GM23338 (cell line): ENCODE measurements around the gene PAM. TPM values are rescaled to one million over a fixed set of nuclear protein-coding genes. Genes with fewer than 3 reads are reported as not detected.

Experiments
- ATAC-seq: fragments of 200-7000 bp; cut with Tn5 transposase; 3 replicates; pipeline ENCODE4 v1.9.1; 2020
- DNase-seq: peaks from one replicate; pipeline ENCODE4 v3.0.0-alpha.2; 2015; ENCODE audit warnings: low spot score
- H2AFZ ChIP-seq: fragments of 200-600 bp; sonication (generic); 2 replicates; pipeline ENCODE4 v1.8.0; 2016; ENCODE audit warnings: antibody characterized with exemption, mild to moderate bottlenecking, moderate library complexity
- H3F3A ChIP-seq: fragments of 200-600 bp; sonication (generic); replicated peaks from 2 replicates; pipeline ENCODE4 v1.8.0; 2017; ENCODE audit warnings: antibody characterized with exemption, mixed run types, low read depth
- H3K27ac ChIP-seq: fragments of 200-600 bp; sonication (generic); 2 replicates; pipeline ENCODE4 v1.6.1; 2016; ENCODE audit warnings: low read depth
- H3K27me3 ChIP-seq: fragments of 200-600 bp; sonication (generic); 2 replicates; pipeline ENCODE4 v1.8.0; 2016; ENCODE audit warnings: mild to moderate bottlenecking, mixed run types, moderate library complexity; ENCODE audit not compliant: insufficient read depth
- H3K36me3 ChIP-seq: fragments of 200-600 bp; sonication (generic); 2 replicates; pipeline ENCODE4 v1.8.0; 2016; ENCODE audit warnings: mild to moderate bottlenecking; ENCODE audit not compliant: insufficient read depth
- H3K4me1 ChIP-seq: fragments of 200-600 bp; sonication (generic); 2 replicates; pipeline ENCODE4 v1.8.0; 2016; ENCODE audit warnings: mild to moderate bottlenecking, moderate library complexity; ENCODE audit not compliant: insufficient read depth
- H3K4me2 ChIP-seq: fragments of 200-600 bp; sonication (generic); 2 replicates; pipeline ENCODE4 v1.7.1; 2017; ENCODE audit warnings: mixed run types
- H3K4me3 ChIP-seq: fragments of 200-600 bp; sonication (generic); 2 replicates; pipeline ENCODE4 v1.6.1; 2016; ENCODE audit warnings: mixed run types
- H3K79me2 ChIP-seq: fragments of 200-600 bp; sonication (generic); replicated peaks from 2 replicates; pipeline ENCODE4 v1.8.0; 2017; ENCODE audit warnings: mild to moderate bottlenecking; ENCODE audit not compliant: insufficient read depth
- H3K9me2 ChIP-seq: fragments of 200-600 bp; sonication (generic); 2 replicates; pipeline ENCODE4 v1.8.0; 2017; ENCODE audit not compliant: insufficient read depth
- H4K20me1 ChIP-seq: fragments of 200-600 bp; sonication (generic); replicated peaks from 2 replicates; pipeline ENCODE4 v1.8.0; 2017; ENCODE audit warnings: mild to moderate bottlenecking; ENCODE audit not compliant: insufficient read depth
- H3K27ac Mint-ChIP-seq: 2 replicates; pipeline ENCODE4 v1.8.0; 2020; ENCODE audit warnings: inconsistent platforms, mild to moderate bottlenecking, moderate library complexity, mixed read lengths
- H3K27me3 Mint-ChIP-seq: 3 replicates; pipeline ENCODE4 v1.8.0; 2022; ENCODE audit warnings: low read depth, mild to moderate bottlenecking, moderate library complexity, mixed read lengths, inconsistent platforms; ENCODE audit not compliant: insufficient read depth, poor library complexity
- H3K36me3 Mint-ChIP-seq: 3 replicates; pipeline ENCODE4 v1.8.0; 2021; ENCODE audit warnings: low read depth, mild to moderate bottlenecking, inconsistent platforms, moderate library complexity, mixed read lengths
- H3K4me1 Mint-ChIP-seq: 3 replicates; pipeline ENCODE4 v1.8.0; 2020; ENCODE audit warnings: mild to moderate bottlenecking, inconsistent platforms, mixed read lengths
- H3K4me3 Mint-ChIP-seq: 3 replicates; pipeline ENCODE4 v1.8.0; 2021; ENCODE audit warnings: moderate library complexity, mild to moderate bottlenecking, inconsistent platforms, mixed read lengths
- H3K9me3 Mint-ChIP-seq: 3 replicates; pipeline ENCODE4 v1.8.0; 2020; ENCODE audit warnings: moderate library complexity, mild to moderate bottlenecking, inconsistent platforms, mixed read lengths
- CREB1 ChIP-seq: fragments of 250-450 bp; sonication (Bioruptor Pico); IDR thresholded peaks from 2 replicates; pipeline ENCODE4 v1.5.0; 2020; ENCODE audit warnings: low read depth, mild to moderate bottlenecking, moderate library complexity
- CTCF ChIP-seq, 2 experiments: fragments of 200-600 bp in 1 of 2; sonication (generic) in 1 of 2; conservative IDR thresholded peaks; 2 replicates each; pipeline versions ENCODE4 v1.5.1 to v1.6.1; 2016 to 2017; ENCODE audit warnings: antibody characterized with exemption in 2 of 2, low read depth in 2 of 2, mild to moderate bottlenecking in 2 of 2, moderate library complexity in 1 of 2
- EZH2 ChIP-seq: fragments of 200-600 bp; sonication (generic); IDR thresholded peaks from one replicate; pipeline ENCODE4 v1.8.0; 2017; ENCODE audit warnings: antibody characterized with exemption, mild to moderate bottlenecking, low read depth; ENCODE audit not compliant: unreplicated experiment
- EZH2phosphoT487 ChIP-seq: fragments of 200-600 bp; sonication (generic); IDR thresholded peaks from one replicate; pipeline ENCODE4 v1.8.1; 2018; ENCODE audit warnings: antibody characterized with exemption; ENCODE audit not compliant: unreplicated experiment
- JUNB ChIP-seq: IDR thresholded peaks from one replicate; pipeline ENCODE4 v1.6.1; 2016; ENCODE audit warnings: antibody characterized with exemption; ENCODE audit not compliant: unreplicated experiment
- NANOG ChIP-seq: IDR thresholded peaks from 2 replicates; pipeline ENCODE4 v1.6.1; 2016; ENCODE audit warnings: antibody characterized with exemption, borderline replicate concordance
- POLR2AphosphoS5 ChIP-seq: IDR thresholded peaks from 2 replicates; pipeline ENCODE4 v1.6.1; 2016; ENCODE audit warnings: antibody characterized with exemption, low read depth
- STAT1 ChIP-seq: IDR thresholded peaks from one replicate; pipeline ENCODE4 v1.6.1; 2016; ENCODE audit warnings: antibody characterized with exemption; ENCODE audit not compliant: unreplicated experiment
- ZNF114 ChIP-seq: fragments of 250-450 bp; sonication (Bioruptor Pico); IDR thresholded peaks from 2 replicates; pipeline ENCODE4 v1.5.0; 2020; ENCODE audit warnings: mild to moderate bottlenecking, moderate library complexity
- ZNF331 ChIP-seq: fragments of 250-450 bp; sonication (Bioruptor Pico); IDR thresholded peaks from 2 replicates; pipeline ENCODE4 v1.5.0; 2020; ENCODE audit warnings: low read depth, mild to moderate bottlenecking, moderate library complexity
- polyA plus RNA-seq: library from polyadenylated mRNA; unstranded; fragments of >200 nt; fragmentation: Nextera tagmentation; extraction: Ambion mirVana; gene quantifications from 2 replicates; pipeline ENCODE4 v1.2.1, GENCODE V29; 2016
- total RNA-seq: library from RNA; depleted of rRNA; stranded (reverse); fragments of >200 nt; shearing (Covaris generic); gene quantifications from 2 replicates; pipeline ENCODE4 v1.2.3, GENCODE V29; 2014
- TF ChIP-seq, protein P1 (sequence below): IDR thresholded peaks from one replicate; pipeline ENCODE4 v1.6.1; 2018; ENCODE audit warnings: antibody characterized with exemption; ENCODE audit not compliant: unreplicated experiment
- TF ChIP-seq, protein P2 (sequence below): IDR thresholded peaks from 2 replicates; pipeline ENCODE4 v1.6.1; 2016; ENCODE audit warnings: antibody characterized with exemption

PAM gene
- total and polyA plus RNA-seq, 2 experiments from 2014 or later: 33.9 to 79.4 TPM

- H3K36me3 Mint-ChIP-seq: 0 out of 3 replicates have a peak, but pooled peaks cover 3% of the 10 kb centered on the region
- H3K4me2 ChIP-seq: no peak overlapping the region
- TF ChIP-seq NANOG: no peak
- TF ChIP-seq POLR2AphosphoS5: no peak
- TF ChIP-seq, protein P1, sequence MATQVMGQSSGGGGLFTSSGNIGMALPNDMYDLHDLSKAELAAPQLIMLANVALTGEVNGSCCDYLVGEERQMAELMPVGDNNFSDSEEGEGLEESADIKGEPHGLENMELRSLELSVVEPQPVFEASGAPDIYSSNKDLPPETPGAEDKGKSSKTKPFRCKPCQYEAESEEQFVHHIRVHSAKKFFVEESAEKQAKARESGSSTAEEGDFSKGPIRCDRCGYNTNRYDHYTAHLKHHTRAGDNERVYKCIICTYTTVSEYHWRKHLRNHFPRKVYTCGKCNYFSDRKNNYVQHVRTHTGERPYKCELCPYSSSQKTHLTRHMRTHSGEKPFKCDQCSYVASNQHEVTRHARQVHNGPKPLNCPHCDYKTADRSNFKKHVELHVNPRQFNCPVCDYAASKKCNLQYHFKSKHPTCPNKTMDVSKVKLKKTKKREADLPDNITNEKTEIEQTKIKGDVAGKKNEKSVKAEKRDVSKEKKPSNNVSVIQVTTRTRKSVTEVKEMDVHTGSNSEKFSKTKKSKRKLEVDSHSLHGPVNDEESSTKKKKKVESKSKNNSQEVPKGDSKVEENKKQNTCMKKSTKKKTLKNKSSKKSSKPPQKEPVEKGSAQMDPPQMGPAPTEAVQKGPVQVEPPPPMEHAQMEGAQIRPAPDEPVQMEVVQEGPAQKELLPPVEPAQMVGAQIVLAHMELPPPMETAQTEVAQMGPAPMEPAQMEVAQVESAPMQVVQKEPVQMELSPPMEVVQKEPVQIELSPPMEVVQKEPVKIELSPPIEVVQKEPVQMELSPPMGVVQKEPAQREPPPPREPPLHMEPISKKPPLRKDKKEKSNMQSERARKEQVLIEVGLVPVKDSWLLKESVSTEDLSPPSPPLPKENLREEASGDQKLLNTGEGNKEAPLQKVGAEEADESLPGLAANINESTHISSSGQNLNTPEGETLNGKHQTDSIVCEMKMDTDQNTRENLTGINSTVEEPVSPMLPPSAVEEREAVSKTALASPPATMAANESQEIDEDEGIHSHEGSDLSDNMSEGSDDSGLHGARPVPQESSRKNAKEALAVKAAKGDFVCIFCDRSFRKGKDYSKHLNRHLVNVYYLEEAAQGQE: no peak
- no peaks in the 10 kb centered on the region for H3F3A ChIP-seq
- peaks cover 58% of the 10 kb centered on the region for H3K4me1 Mint-ChIP-seq
- no peak overlapping the region for H3K4me3 ChIP-seq
- peaks cover 63% of the 10 kb centered on the region for H3K4me1 ChIP-seq
- DNase-seq (no peak), ATAC-seq (no peak)
- H3K27ac Mint-ChIP-seq: no peak overlapping the region
- H2AFZ ChIP-seq: no peak overlapping the region
- no peaks in the 10 kb centered on the region for H3K9me3 Mint-ChIP-seq
- no peaks in the 10 kb centered on the region for H3K27me3 ChIP-seq
- no peaks in the 10 kb centered on the region for H3K27me3 Mint-ChIP-seq
- 0 out of 2 replicates have a peak, but pooled peaks cover 10% of the 10 kb centered on the region for H4K20me1 ChIP-seq
- H3K4me3 Mint-ChIP-seq: no peak overlapping the region
- peaks cover 18% of the 10 kb centered on the region; the same call in 1 of the 2 replicates for H3K79me2 ChIP-seq
- no peaks in the 10 kb centered on the region for H3K36me3 ChIP-seq
- 0 out of 2 replicates have a peak, but pooled peaks cover 4% of the 10 kb centered on the region for H3K9me2 ChIP-seq
- H3K27ac ChIP-seq: no peak overlapping the region
Observed at GRCh38 chr5:102802708-102803458, 47.8 kb downstream of the PAM start.

DNA sequence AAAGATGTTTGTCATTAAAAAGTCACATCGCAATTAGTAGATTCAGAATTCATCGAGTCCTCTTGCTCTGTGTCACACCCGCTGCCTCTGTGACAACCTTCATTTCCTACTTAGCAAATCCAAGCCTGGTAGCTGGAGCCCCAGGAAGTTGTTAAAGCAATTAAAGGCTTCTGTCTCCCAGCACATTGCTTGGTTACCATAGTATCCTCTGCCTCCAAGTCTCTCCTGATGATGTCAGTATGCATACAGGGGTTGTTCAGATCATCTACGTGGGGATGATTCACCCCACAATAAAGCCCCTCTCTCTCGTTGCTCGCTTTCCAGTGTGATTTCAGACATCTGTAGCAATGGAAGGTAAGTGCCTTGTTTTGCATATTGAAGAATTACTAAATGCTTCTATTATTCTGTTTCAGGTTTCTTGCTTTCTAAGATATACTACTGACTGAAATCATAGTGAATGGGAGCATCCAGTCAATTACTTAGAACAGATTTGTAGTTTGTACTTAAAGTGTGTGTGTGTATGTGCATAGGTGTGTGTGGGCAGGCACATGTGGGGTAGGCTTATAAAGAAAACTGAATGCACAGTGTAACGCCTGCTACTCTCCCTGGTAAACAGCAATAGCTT, 52.9 kb downstream of the PAM start:
- peaks cover 12% of the 10 kb centered on the region; the same call in 1 of the 2 replicates for H3K79me2 ChIP-seq
- H3K9me2 ChIP-seq: 0 out of 2 replicates have a peak, but pooled peaks cover 4% of the 10 kb centered on the region
- Mint-ChIP-seq H3K36me3 (no peaks in the 10 kb centered on the region), H3K9me3 (no peaks in the 10 kb centered on the region), H3K27ac (no peak overlapping the region), H3K4me1 (peaks cover 36% of the 10 kb centered on the region), H3K27me3 (no peaks in the 10 kb centered on the region), H3K4me3 (no peak overlapping the region)
- H3K36me3 ChIP-seq: no peaks in the 10 kb centered on the region
- H3K4me2 ChIP-seq: no peak overlapping the region
- peak; percentile 84 for ATAC-seq
- H3K4me3 ChIP-seq: no peak overlapping the region
- H3K27ac ChIP-seq: 0 out of 2 replicates have a peak overlapping the region, but pooled peaks have one; percentile 12
- H3F3A ChIP-seq: no peaks in the 10 kb centered on the region
- no peaks in the 10 kb centered on the region for H3K27me3 ChIP-seq
- H2AFZ ChIP-seq: no peak overlapping the region
- DNase-seq: peak; percentile 73
- 0 out of 2 replicates have a peak, but pooled peaks cover 10% of the 10 kb centered on the region for H4K20me1 ChIP-seq
- peaks cover 41% of the 10 kb centered on the region for H3K4me1 ChIP-seq
- no peak for TF ChIP-seq ZNF331 (CRISPR knock-in tag)
- TF ChIP-seq, protein P1: no peak
- TF ChIP-seq EZH2: no peak
- TF ChIP-seq ZNF114 (CRISPR knock-in tag): no peak
- no peak for TF ChIP-seq NANOG
- TF ChIP-seq STAT1: no peak
- TF ChIP-seq, protein P2, sequence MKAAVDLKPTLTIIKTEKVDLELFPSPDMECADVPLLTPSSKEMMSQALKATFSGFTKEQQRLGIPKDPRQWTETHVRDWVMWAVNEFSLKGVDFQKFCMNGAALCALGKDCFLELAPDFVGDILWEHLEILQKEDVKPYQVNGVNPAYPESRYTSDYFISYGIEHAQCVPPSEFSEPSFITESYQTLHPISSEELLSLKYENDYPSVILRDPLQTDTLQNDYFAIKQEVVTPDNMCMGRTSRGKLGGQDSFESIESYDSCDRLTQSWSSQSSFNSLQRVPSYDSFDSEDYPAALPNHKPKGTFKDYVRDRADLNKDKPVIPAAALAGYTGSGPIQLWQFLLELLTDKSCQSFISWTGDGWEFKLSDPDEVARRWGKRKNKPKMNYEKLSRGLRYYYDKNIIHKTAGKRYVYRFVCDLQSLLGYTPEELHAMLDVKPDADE: no peak
- TF ChIP-seq JUNB: no peak
- TF ChIP-seq EZH2phosphoT487: no peak
- TF ChIP-seq CREB1: no peak
- TF ChIP-seq POLR2AphosphoS5: no peak
- TF ChIP-seq CTCF (conservative IDR thresholded peaks at IDR 0.05; ENCODE audit: low read depth in 2 of 2): no peak
